ENCODE data around the gene KLHDC8B. TPM values are rescaled to one million over a fixed set of nuclear protein-coding genes. Genes with fewer than 3 reads are reported as not detected.

KLHDC8B gene
- total and polyA plus RNA-seq, 2 donors (not counting 1 experiment from before 2014, with no cell fraction given) = 34.4 to 40.5 TPM

DNA sequence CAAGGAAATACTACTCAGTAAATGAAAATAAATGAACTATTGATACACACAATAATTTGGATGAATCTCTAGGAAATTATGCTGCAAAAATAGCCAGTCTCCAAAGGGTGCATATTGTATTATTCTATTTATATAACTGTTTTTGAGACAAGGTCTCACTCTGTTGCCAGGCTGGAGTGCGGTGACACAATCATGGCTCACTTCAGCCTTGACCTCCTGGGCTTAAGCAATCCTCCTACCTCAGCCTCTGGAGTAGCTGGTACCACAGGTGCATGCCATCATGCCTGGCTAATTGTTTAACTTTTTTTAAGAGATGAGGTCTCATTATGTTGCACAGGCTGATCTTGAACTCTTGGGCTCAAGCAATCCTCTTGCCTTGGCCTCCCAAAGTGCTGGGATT, 12.5 kb downstream of the KLHDC8B start:
- H3K9me3 ChIP-seq (ENCODE audit: control insufficient read depth, insufficient read depth, low read depth, low read length) = no peaks in the 10 kb centered on the region
- H3K79me2 ChIP-seq (ENCODE audit: control insufficient read depth, insufficient read depth, low read length) = no peaks in the 10 kb centered on the region
- H3K9ac ChIP-seq (ENCODE audit: insufficient read depth, low read length) = no peak overlapping the region
- H3K4me2 ChIP-seq (ENCODE audit: extremely low read depth, insufficient read depth, low read length) = no peak overlapping the region
- H3K27ac ChIP-seq (ENCODE audit: insufficient read depth, low read length) = no peak overlapping the region
- H4K20me1 ChIP-seq (ENCODE audit: control insufficient read depth, extremely low read depth, insufficient read depth, low read length) = no peaks in the 10 kb centered on the region
- no peaks in the 10 kb centered on the region for H3K36me3 ChIP-seq (ENCODE audit: control insufficient read depth, insufficient read depth, low read length)
- no peak overlapping the region for H3K4me3 ChIP-seq (replicated peaks in 1 of 4; ENCODE audit: control extremely low read depth in 1 of 4, insufficient read depth in 1 of 4, low read depth in 3 of 4, low read length in 4 of 4)
- no peak overlapping the region for H2AFZ ChIP-seq (ENCODE audit: low read length)
- H3K4me1 ChIP-seq (ENCODE audit: control insufficient read depth, extremely low read depth, insufficient read depth, low read length) = no peaks in the 10 kb centered on the region
- TF ChIP-seq EZH2 (IDR thresholded peaks at IDR 0.05; ENCODE audit: low read length, missing control alignments) = no peak
- TF ChIP-seq, protein P1, sequence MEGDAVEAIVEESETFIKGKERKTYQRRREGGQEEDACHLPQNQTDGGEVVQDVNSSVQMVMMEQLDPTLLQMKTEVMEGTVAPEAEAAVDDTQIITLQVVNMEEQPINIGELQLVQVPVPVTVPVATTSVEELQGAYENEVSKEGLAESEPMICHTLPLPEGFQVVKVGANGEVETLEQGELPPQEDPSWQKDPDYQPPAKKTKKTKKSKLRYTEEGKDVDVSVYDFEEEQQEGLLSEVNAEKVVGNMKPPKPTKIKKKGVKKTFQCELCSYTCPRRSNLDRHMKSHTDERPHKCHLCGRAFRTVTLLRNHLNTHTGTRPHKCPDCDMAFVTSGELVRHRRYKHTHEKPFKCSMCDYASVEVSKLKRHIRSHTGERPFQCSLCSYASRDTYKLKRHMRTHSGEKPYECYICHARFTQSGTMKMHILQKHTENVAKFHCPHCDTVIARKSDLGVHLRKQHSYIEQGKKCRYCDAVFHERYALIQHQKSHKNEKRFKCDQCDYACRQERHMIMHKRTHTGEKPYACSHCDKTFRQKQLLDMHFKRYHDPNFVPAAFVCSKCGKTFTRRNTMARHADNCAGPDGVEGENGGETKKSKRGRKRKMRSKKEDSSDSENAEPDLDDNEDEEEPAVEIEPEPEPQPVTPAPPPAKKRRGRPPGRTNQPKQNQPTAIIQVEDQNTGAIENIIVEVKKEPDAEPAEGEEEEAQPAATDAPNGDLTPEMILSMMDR (conservative IDR thresholded peaks at IDR 0.05 in 1 of 2, IDR thresholded peaks at IDR 0.05 in 1 of 2; ENCODE audit: low read depth in 1 of 2, low read length in 2 of 2) = no peak
- DNase-seq (ENCODE audit: low read depth in 2 of 2) = no peak
- H3K27me3 ChIP-seq (ENCODE audit: control insufficient read depth, insufficient read depth, low read length) = no peaks in the 10 kb centered on the region

GRCh38 chr3:49191741-49192140, 20.3 kb downstream of the KLHDC8B start:
- H3K9ac ChIP-seq (ENCODE audit: insufficient read depth, low read length) = no peak overlapping the region
- H3K4me1 ChIP-seq (ENCODE audit: control insufficient read depth, extremely low read depth, insufficient read depth, low read length) = no peaks in the 10 kb centered on the region
- peaks cover 3% of the 10 kb centered on the region for H3K27me3 ChIP-seq (ENCODE audit: control insufficient read depth, insufficient read depth, low read length)
- no peak overlapping the region for H2AFZ ChIP-seq (ENCODE audit: low read length)
- H3K4me2 ChIP-seq (ENCODE audit: extremely low read depth, insufficient read depth, low read length) = no peak overlapping the region
- TF ChIP-seq EZH2 (IDR thresholded peaks at IDR 0.05; ENCODE audit: low read length, missing control alignments) = no peak
- TF ChIP-seq, protein P1 (conservative IDR thresholded peaks at IDR 0.05 in 1 of 2, IDR thresholded peaks at IDR 0.05 in 1 of 2; ENCODE audit: low read depth in 1 of 2, low read length in 2 of 2) = no peak
- H3K27ac ChIP-seq (ENCODE audit: insufficient read depth, low read length) = no peak overlapping the region
- DNase-seq (ENCODE audit: low read depth in 2 of 2) = no peak
- no peaks in the 10 kb centered on the region for H3K9me3 ChIP-seq (ENCODE audit: control insufficient read depth, insufficient read depth, low read depth, low read length)
- no peak overlapping the region for H3K4me3 ChIP-seq (replicated peaks in 1 of 4; ENCODE audit: control extremely low read depth in 1 of 4, insufficient read depth in 1 of 4, low read depth in 3 of 4, low read length in 4 of 4)
- no peaks in the 10 kb centered on the region for H3K79me2 ChIP-seq (ENCODE audit: control insufficient read depth, insufficient read depth, low read length)
- H4K20me1 ChIP-seq (ENCODE audit: control insufficient read depth, extremely low read depth, insufficient read depth, low read length) = no peaks in the 10 kb centered on the region
- no peaks in the 10 kb centered on the region for H3K36me3 ChIP-seq (ENCODE audit: control insufficient read depth, insufficient read depth, low read length)

DNA sequence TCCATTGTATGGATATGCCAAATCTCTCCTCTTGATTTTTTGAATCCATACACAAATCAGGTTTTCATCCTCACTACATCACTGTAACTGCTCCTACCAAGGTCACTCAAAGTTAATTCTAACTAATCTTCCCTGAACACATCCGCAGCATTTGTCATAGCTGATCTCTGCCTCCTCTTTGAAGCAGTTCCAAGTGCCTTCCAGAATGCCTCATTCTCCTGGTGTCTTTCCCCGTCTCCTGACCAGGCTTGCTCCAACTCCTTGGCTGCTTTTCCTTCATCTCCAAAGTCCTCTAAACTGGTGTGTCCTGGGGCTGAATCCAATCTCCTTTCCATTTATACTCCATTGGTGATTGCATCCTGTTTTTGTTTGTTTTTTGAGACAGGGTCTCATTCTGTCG, 26.8 kb downstream of the KLHDC8B start:
- DNase-seq (ENCODE audit: low read depth in 2 of 2) = peak in 1 of 2 donors; percentile 4
- H3K9ac ChIP-seq (ENCODE audit: insufficient read depth, low read length) = no peak overlapping the region
- no peak for TF ChIP-seq EZH2 (IDR thresholded peaks at IDR 0.05; ENCODE audit: low read length, missing control alignments)
- TF ChIP-seq, protein P1 (conservative IDR thresholded peaks at IDR 0.05 in 1 of 2, IDR thresholded peaks at IDR 0.05 in 1 of 2; ENCODE audit: low read depth in 1 of 2, low read length in 2 of 2) = no peak
- H3K9me3 ChIP-seq (ENCODE audit: control insufficient read depth, insufficient read depth, low read depth, low read length) = no peaks in the 10 kb centered on the region
- no peaks in the 10 kb centered on the region for H4K20me1 ChIP-seq (ENCODE audit: control insufficient read depth, extremely low read depth, insufficient read depth, low read length)
- H3K27ac ChIP-seq (ENCODE audit: insufficient read depth, low read length) = no peak overlapping the region
- H3K27me3 ChIP-seq (ENCODE audit: control insufficient read depth, insufficient read depth, low read length) = no peaks in the 10 kb centered on the region
- H3K79me2 ChIP-seq (ENCODE audit: control insufficient read depth, insufficient read depth, low read length) = peaks cover 7% of the 10 kb centered on the region
- no peak overlapping the region for H3K4me2 ChIP-seq (ENCODE audit: extremely low read depth, insufficient read depth, low read length)
- H3K4me1 ChIP-seq (ENCODE audit: control insufficient read depth, extremely low read depth, insufficient read depth, low read length) = no peaks in the 10 kb centered on the region
- H3K4me3 ChIP-seq (replicated peaks in 1 of 4; ENCODE audit: control extremely low read depth in 1 of 4, insufficient read depth in 1 of 4, low read depth in 3 of 4, low read length in 4 of 4) = no peak overlapping the region
- H3K36me3 ChIP-seq (ENCODE audit: control insufficient read depth, insufficient read depth, low read length) = no peaks in the 10 kb centered on the region
- no peak overlapping the region for H2AFZ ChIP-seq (ENCODE audit: low read length)
